ENCODE measurements around the gene ASTN2. TPM values are rescaled to one million over a fixed set of nuclear protein-coding genes. Genes with fewer than 3 reads are reported as not detected.

ASTN2 gene
- total and polyA plus RNA-seq, 2 donors (not counting 3 experiments of a cell fraction or from before 2014, with no cell fraction given), result 1.0 to 1.9 TPM

- CTCF ChIA-PET, result no interaction called here
- H3K4me1 ChIP-seq (ENCODE audit: control insufficient read depth, extremely low read depth, insufficient read depth, low read length), result no peaks in the 10 kb centered on the region
- H4K20me1 ChIP-seq (replicated peaks; ENCODE audit: control insufficient read depth, extremely low read depth, insufficient read depth, low read length), result no peaks in the 10 kb centered on the region
- H3K4me2 ChIP-seq (ENCODE audit: insufficient read depth, low read length), result no peak overlapping the region
- H3K79me2 ChIP-seq (ENCODE audit: control insufficient read depth, insufficient read depth, low read length), result no peaks in the 10 kb centered on the region
- dilution Hi-C loops (cut with MboI; ENCODE audit: extremely low pct_ligation_motif_present, low sequenced_read_pairs) (no loop called here), intact Hi-C loops (cut with micrococcal nuclease) (no loop called here)
- TF ChIP-seq, protein P1, sequence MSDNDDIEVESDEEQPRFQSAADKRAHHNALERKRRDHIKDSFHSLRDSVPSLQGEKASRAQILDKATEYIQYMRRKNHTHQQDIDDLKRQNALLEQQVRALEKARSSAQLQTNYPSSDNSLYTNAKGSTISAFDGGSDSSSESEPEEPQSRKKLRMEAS (IDR thresholded peaks at IDR 0.05; ENCODE audit: insufficient read depth, insufficient read length), result no peak
- TF ChIP-seq FOS (IDR thresholded peaks at IDR 0.05; ENCODE audit: borderline replicate concordance, insufficient read depth, low read length) (no peak), JUN (IDR thresholded peaks at IDR 0.05; ENCODE audit: borderline replicate concordance, insufficient read depth, insufficient read length, low read depth) (no peak), MYC (IDR thresholded peaks at IDR 0.05; ENCODE audit: low read depth, low read length) (no peak), EZH2 (IDR thresholded peaks at IDR 0.05; ENCODE audit: borderline replicate concordance, low read depth, low read length, severe bottlenecking) (no peak), GATA2 (IDR thresholded peaks at IDR 0.05; ENCODE audit: insufficient read depth, insufficient read length, low read depth, low read length) (no peak), POLR2A (IDR thresholded peaks at IDR 0.05; ENCODE audit: low read depth, low read length) (no peak), POLR2AphosphoS5 (IDR thresholded peaks at IDR 0.05; ENCODE audit: insufficient read depth, low read depth, low read length) (no peak)
- TF ChIP-seq, protein P2, sequence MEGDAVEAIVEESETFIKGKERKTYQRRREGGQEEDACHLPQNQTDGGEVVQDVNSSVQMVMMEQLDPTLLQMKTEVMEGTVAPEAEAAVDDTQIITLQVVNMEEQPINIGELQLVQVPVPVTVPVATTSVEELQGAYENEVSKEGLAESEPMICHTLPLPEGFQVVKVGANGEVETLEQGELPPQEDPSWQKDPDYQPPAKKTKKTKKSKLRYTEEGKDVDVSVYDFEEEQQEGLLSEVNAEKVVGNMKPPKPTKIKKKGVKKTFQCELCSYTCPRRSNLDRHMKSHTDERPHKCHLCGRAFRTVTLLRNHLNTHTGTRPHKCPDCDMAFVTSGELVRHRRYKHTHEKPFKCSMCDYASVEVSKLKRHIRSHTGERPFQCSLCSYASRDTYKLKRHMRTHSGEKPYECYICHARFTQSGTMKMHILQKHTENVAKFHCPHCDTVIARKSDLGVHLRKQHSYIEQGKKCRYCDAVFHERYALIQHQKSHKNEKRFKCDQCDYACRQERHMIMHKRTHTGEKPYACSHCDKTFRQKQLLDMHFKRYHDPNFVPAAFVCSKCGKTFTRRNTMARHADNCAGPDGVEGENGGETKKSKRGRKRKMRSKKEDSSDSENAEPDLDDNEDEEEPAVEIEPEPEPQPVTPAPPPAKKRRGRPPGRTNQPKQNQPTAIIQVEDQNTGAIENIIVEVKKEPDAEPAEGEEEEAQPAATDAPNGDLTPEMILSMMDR (IDR thresholded peaks at IDR 0.05; ENCODE audit: extremely low read depth in 1 of 2, insufficient read depth in 1 of 2, low read depth in 1 of 2, low read length in 2 of 2), result no peak
- no peaks in the 10 kb centered on the region for H3K27me3 ChIP-seq (ENCODE audit: control insufficient read depth in 2 of 2, insufficient read depth in 2 of 2, low read length in 2 of 2)
- H2AFZ ChIP-seq (ENCODE audit: low read depth, low read length), result no peak overlapping the region
- no peak overlapping the region for H3K27ac ChIP-seq (ENCODE audit: insufficient read depth, low read depth, low read length)
- no TSS peak for BruUV-seq (replicated peaks)
- DNase-seq (ENCODE audit: low read depth, low spot score) (no peak), FAIRE-seq (no peak)
- POLR2A ChIA-PET, result no interaction called here
- H3K4me3 ChIP-seq (replicated peaks in 1 of 3; ENCODE audit: insufficient read depth in 1 of 3, low read depth in 1 of 3, low read length in 3 of 3), result no peak overlapping the region
- H3K36me3 ChIP-seq (ENCODE audit: control insufficient read depth in 2 of 2, extremely low read depth in 1 of 2, insufficient read depth in 2 of 2, low read length in 2 of 2), result no peaks in the 10 kb centered on the region
- H3K9ac ChIP-seq (replicated peaks; ENCODE audit: extremely low read depth, insufficient read depth, low read length), result no peak overlapping the region
- H3K9me3 ChIP-seq (replicated peaks; ENCODE audit: control insufficient read depth, insufficient read depth, low read length), result peaks cover 5% of the 10 kb centered on the region
- no peaks in the 10 kb centered on the region for H3K9me1 ChIP-seq (replicated peaks; ENCODE audit: control insufficient read depth, extremely low read depth, insufficient read depth, low read length)
These were observed 894.6 kb downstream of the ASTN2 start for GRCh38 chr9:116520218-116520617.

Data from endothelial cell of umbilical vein (primary cell).